ENCODE measurements around the gene HDAC3. TPM values are rescaled to one million over a fixed set of nuclear protein-coding genes. Genes with fewer than 3 reads are reported as not detected.

The HDAC3 gene
- total RNA-seq, 4 donors from 2014 or later = 35.4 to 77.8 (median 37.7) TPM

GRCh38 chr5:141647242-141647641 lies 10.6 kb upstream of the HDAC3 start:
- WGBS, 2 donors (ENCODE audit: low coverage in 1 of 2) = 81 to 100% methylated on average over 1 to 5 of the region's 5 CpGs
- H3K27ac ChIP-seq = no peak overlapping the region
- no peaks in the 10 kb centered on the region for H3K9me3 ChIP-seq
- H3K27me3 ChIP-seq = no peaks in the 10 kb centered on the region
- peaks cover 0 to 60% of the 10 kb centered on the region in 2 donors for H3K36me3 ChIP-seq
- H3K4me1 ChIP-seq = peaks cover 0 to 23% (median 10%) of the 10 kb centered on the region in 3 donors
- no peak for ATAC-seq
- TF ChIP-seq POLR2AphosphoS5 (IDR thresholded peaks at IDR 0.05) (no peak), CTCF (IDR thresholded peaks at IDR 0.05) (no peak), POLR2A (IDR thresholded peaks at IDR 0.05) (no peak)
- no peak overlapping the region for H3K4me3 ChIP-seq

GRCh38 chr5:141646026-141646425 lies 9.4 kb upstream of the HDAC3 start:
- TF ChIP-seq POLR2A (IDR thresholded peaks at IDR 0.05) (no peak), CTCF (IDR thresholded peaks at IDR 0.05) (no peak), POLR2AphosphoS5 (IDR thresholded peaks at IDR 0.05) (no peak)
- no peak overlapping the region for H3K4me3 ChIP-seq
- H3K9me3 ChIP-seq = no peaks in the 10 kb centered on the region
- no peak overlapping the region for H3K27ac ChIP-seq
- no peaks in the 10 kb centered on the region for H3K27me3 ChIP-seq
- 90% methylated on average over 6 of the region's 6 CpGs; no CpG with 5 or more reads in 1 of the 2 donors for WGBS, 2 donors (ENCODE audit: low coverage in 1 of 2)
- no peak for ATAC-seq
- H3K36me3 ChIP-seq = peaks cover 0 to 72% of the 10 kb centered on the region in 2 donors
- H3K4me1 ChIP-seq = peaks cover 0 to 16% (median 10%) of the 10 kb centered on the region in 3 donors

GRCh38 chr5:141641634-141642267 lies 5.1 kb upstream of the HDAC3 start:
- 100% methylated on average over 1 of the region's 2 CpGs; no CpG with 5 or more reads in 1 of the 2 donors for WGBS, 2 donors (ENCODE audit: low coverage in 1 of 2)
- Histone ChIP-seq H3K27ac (no peak overlapping the region), H3K9me3 (no peaks in the 10 kb centered on the region), H3K4me3 (no peak overlapping the region), H3K4me1 (peaks cover 0 to 13% (median 8%) of the 10 kb centered on the region in 3 donors), H3K27me3 (peaks cover 11% of the 10 kb centered on the region), H3K36me3 (peaks cover 0 to 66% of the 10 kb centered on the region in 2 donors)
- TF ChIP-seq POLR2A (IDR thresholded peaks at IDR 0.05) (no peak), EP300 (IDR thresholded peaks at IDR 0.05) (no peak), POLR2AphosphoS5 (IDR thresholded peaks at IDR 0.05) (no peak), CTCF (IDR thresholded peaks at IDR 0.05) (no peak)
- no peak for ATAC-seq

- Histone ChIP-seq H3K4me1 (peaks cover 0 to 18% (median 11%) of the 10 kb centered on the region in 3 donors), H3K27ac (no peak overlapping the region), H3K36me3 (peaks cover 0 to 55% of the 10 kb centered on the region in 2 donors), H3K9me3 (no peaks in the 10 kb centered on the region), H3K4me3 (no peak overlapping the region), H3K27me3 (peaks cover 11% of the 10 kb centered on the region)
- TF ChIP-seq POLR2A (IDR thresholded peaks at IDR 0.05) (no peak), CTCF (IDR thresholded peaks at IDR 0.05) (no peak), POLR2AphosphoS5 (IDR thresholded peaks at IDR 0.05) (no peak), EP300 (IDR thresholded peaks at IDR 0.05) (no peak)
- ATAC-seq = no peak
- no CpG with 5 or more reads among the region's 9 CpGs for WGBS, 2 donors (ENCODE audit: low coverage in 1 of 2)
These were observed 4.0 kb upstream of the HDAC3 start for GRCh38 chr5:141640698-141641097.

GRCh38 chr5:141640051-141640415 lies 3.4 kb upstream of the HDAC3 start:
- Histone ChIP-seq H3K4me1 (peaks cover 0 to 25% (median 17%) of the 10 kb centered on the region in 3 donors), H3K27ac (no peak overlapping the region), H3K36me3 (peaks cover 0 to 51% of the 10 kb centered on the region in 2 donors), H3K27me3 (peaks cover 11% of the 10 kb centered on the region), H3K9me3 (no peaks in the 10 kb centered on the region), H3K4me3 (no peak overlapping the region)
- ATAC-seq = no peak
- no peak for TF ChIP-seq EP300 (IDR thresholded peaks at IDR 0.05)
- TF ChIP-seq POLR2AphosphoS5 (IDR thresholded peaks at IDR 0.05) = no peak
- TF ChIP-seq CTCF (IDR thresholded peaks at IDR 0.05) = no peak
- no peak for TF ChIP-seq POLR2A (IDR thresholded peaks at IDR 0.05)
- WGBS, 2 donors (ENCODE audit: low coverage in 1 of 2) = no CpG with 5 or more reads among the region's 3 CpGs

Measured in gastroesophageal sphincter (tissue), 4 donors.